ENCODE results near the gene PPP2R2C.

The PPP2R2C gene

DNA sequence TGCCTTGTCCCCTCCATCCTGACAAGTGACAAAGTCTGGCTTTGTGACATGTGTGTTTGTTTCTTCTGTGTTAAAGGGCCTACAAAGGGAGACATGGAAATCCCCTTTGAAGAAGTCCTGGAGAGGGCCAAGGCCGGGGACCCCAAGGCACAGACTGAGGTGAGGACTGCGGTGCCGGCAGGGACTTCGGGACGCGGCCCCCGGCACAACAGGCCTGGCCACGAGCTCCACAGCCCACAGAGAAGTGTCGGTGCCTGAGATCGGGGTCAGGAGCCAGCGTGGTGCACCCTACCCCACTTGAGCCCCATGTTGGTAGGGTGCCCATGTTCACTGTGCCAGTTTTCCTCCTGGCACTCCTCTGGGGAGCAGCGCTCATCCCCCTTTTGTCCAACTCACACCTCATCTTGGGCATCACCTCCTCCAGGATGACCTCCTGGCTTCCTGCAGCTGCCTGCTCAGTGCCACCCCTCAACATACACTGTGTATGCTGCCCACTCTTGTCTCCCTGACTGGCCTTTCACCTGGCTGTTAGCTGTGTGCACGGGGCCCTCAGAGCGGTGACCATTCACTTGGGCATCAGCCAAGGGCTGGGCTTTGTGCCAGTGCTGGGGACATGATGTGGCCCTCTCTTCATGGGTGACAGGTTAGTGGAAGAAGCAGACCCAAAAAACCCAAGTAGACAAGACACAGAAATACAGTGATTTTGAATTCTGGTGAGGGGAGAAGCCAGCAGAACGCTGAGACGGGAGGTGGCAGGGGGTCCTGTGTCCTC lies 185.2 kb downstream of the PPP2R2C start:
- Histone ChIP-seq H3K36me3 (ENCODE audit: control insufficient read depth, insufficient read depth, low read length) (peaks cover 43% of the 10 kb centered on the region), H3K4me1 (ENCODE audit: control insufficient read depth, insufficient read depth, low read length) (no peaks in the 10 kb centered on the region), H3K9ac (ENCODE audit: low read depth, low read length) (no peak overlapping the region), H3K4me3 (ENCODE audit: low read depth, low read length) (no peak overlapping the region), H3K27ac (ENCODE audit: low read depth, low read length) (no peak overlapping the region), H3K27me3 (ENCODE audit: control insufficient read depth, insufficient read depth, low read length) (no peaks in the 10 kb centered on the region), H3K9me3 (ENCODE audit: control insufficient read depth, insufficient read depth, low read length) (no peaks in the 10 kb centered on the region)

DNA sequence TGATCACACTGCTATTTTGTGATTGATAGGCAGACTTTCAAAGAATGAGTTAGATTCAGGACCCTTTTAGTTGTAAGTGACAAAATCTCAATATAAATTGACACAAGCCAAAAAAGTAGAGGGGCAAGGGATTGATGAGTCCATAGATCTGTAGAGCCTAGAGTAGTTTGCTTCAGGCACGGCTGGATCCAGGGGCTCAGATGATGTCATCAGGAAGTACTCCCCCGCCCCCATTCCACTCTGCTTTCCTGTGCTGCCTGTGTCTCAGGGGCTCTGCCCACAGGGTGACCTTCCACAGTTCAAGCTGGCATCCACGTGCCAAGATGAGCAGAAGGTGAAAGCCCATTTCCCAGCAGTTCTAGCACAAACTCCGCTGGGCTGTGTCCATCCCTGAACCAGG lies 189.1 kb downstream of the PPP2R2C start:
- H3K9me3 ChIP-seq (ENCODE audit: control insufficient read depth, insufficient read depth, low read length), result no peaks in the 10 kb centered on the region
- H3K27me3 ChIP-seq (ENCODE audit: control insufficient read depth, insufficient read depth, low read length), result no peaks in the 10 kb centered on the region

GRCh38 chr4:6282314-6282771 lies 190.1 kb downstream of the PPP2R2C start:
- H3K4me1 ChIP-seq (ENCODE audit: control insufficient read depth, insufficient read depth, low read length), result no peaks in the 10 kb centered on the region
- H3K9me3 ChIP-seq (ENCODE audit: control insufficient read depth, insufficient read depth, low read length), result no peaks in the 10 kb centered on the region
- H3K36me3 ChIP-seq (ENCODE audit: control insufficient read depth, insufficient read depth, low read length), result peaks cover 30% of the 10 kb centered on the region
- no peak overlapping the region for H3K9ac ChIP-seq (ENCODE audit: low read depth, low read length)
- no peak overlapping the region for H3K4me3 ChIP-seq (ENCODE audit: low read depth, low read length)
- H3K27ac ChIP-seq (ENCODE audit: low read depth, low read length), result no peak overlapping the region
- no peaks in the 10 kb centered on the region for H3K27me3 ChIP-seq (ENCODE audit: control insufficient read depth, insufficient read depth, low read length)

More for the DNA sequence above, 189.1 kb downstream of the PPP2R2C start:
- H3K4me3 ChIP-seq (ENCODE audit: low read depth, low read length), result no peak overlapping the region
- H3K4me1 ChIP-seq (ENCODE audit: control insufficient read depth, insufficient read depth, low read length), result no peaks in the 10 kb centered on the region
- peaks cover 27% of the 10 kb centered on the region for H3K36me3 ChIP-seq (ENCODE audit: control insufficient read depth, insufficient read depth, low read length)
- no peak overlapping the region for H3K9ac ChIP-seq (ENCODE audit: low read depth, low read length)
- H3K27ac ChIP-seq (ENCODE audit: low read depth, low read length), result no peak overlapping the region

GRCh38 chr4:6281436-6282313 lies 190.7 kb downstream of the PPP2R2C start:
- Histone ChIP-seq H3K4me3 (ENCODE audit: low read depth, low read length) (no peak overlapping the region), H3K27me3 (ENCODE audit: control insufficient read depth, insufficient read depth, low read length) (no peaks in the 10 kb centered on the region), H3K27ac (ENCODE audit: low read depth, low read length) (no peak overlapping the region), H3K9ac (ENCODE audit: low read depth, low read length) (no peak overlapping the region), H3K4me1 (ENCODE audit: control insufficient read depth, insufficient read depth, low read length) (no peaks in the 10 kb centered on the region), H3K36me3 (ENCODE audit: control insufficient read depth, insufficient read depth, low read length) (peaks cover 23% of the 10 kb centered on the region; the same call in 1 of the 2 replicates), H3K9me3 (ENCODE audit: control insufficient read depth, insufficient read depth, low read length) (no peaks in the 10 kb centered on the region)

GRCh38 chr4:6280365-6280996 lies 191.9 kb downstream of the PPP2R2C start:
- Histone ChIP-seq H3K27me3 (ENCODE audit: control insufficient read depth, insufficient read depth, low read length) (no peaks in the 10 kb centered on the region), H3K27ac (ENCODE audit: low read depth, low read length) (no peak overlapping the region), H3K9me3 (ENCODE audit: control insufficient read depth, insufficient read depth, low read length) (no peaks in the 10 kb centered on the region), H3K9ac (ENCODE audit: low read depth, low read length) (no peak overlapping the region), H3K4me3 (ENCODE audit: low read depth, low read length) (no peak overlapping the region), H3K36me3 (ENCODE audit: control insufficient read depth, insufficient read depth, low read length) (peaks cover 18% of the 10 kb centered on the region; the same call in 1 of the 2 replicates), H3K4me1 (ENCODE audit: control insufficient read depth, insufficient read depth, low read length) (no peaks in the 10 kb centered on the region)

DNA sequence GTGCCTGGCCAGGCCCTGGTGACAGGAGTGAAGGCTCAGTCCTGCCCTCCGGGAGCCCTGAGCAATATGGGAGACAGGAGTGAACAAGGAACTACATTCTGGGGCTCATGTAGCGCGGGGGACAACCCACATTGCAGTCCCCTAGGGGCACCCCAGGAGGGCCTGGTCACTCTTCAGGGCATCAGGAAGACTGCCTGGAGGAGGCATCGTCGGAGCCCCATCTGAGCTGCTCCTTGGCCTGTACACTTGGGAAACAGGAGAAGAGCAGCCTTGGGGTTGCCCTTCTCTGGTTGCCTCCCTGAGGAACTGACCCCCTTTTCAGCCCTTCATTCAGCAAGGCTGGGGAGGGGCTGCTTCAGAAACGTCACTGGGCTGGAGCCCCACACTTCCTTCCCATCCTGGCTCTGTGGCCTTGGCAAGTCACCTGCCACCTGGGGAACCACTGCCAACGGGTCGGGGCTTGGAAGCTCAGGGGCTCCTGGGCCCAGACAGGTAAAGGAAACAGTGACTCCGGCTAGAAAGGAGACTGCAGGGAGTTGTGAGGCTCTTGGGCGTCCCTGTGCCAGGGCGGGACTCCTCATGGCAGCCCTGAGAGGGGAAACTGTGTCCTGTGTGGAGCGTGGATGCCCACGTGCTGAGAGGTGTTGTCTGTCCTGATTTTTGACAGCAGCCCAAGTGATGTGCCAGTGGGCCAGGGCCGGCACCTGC lies 192.7 kb downstream of the PPP2R2C start:
- Histone ChIP-seq H3K4me3 (ENCODE audit: low read depth, low read length) (no peak overlapping the region), H3K36me3 (ENCODE audit: control insufficient read depth, insufficient read depth, low read length) (peaks cover 18% of the 10 kb centered on the region; the same call in 1 of the 2 replicates), H3K9ac (ENCODE audit: low read depth, low read length) (no peak overlapping the region), H3K27ac (ENCODE audit: low read depth, low read length) (no peak overlapping the region), H3K27me3 (ENCODE audit: control insufficient read depth, insufficient read depth, low read length) (no peaks in the 10 kb centered on the region), H3K4me1 (ENCODE audit: control insufficient read depth, insufficient read depth, low read length) (0 out of 2 replicates have a peak, but pooled peaks cover 5% of the 10 kb centered on the region), H3K9me3 (ENCODE audit: control insufficient read depth, insufficient read depth, low read length) (no peaks in the 10 kb centered on the region)

DNA sequence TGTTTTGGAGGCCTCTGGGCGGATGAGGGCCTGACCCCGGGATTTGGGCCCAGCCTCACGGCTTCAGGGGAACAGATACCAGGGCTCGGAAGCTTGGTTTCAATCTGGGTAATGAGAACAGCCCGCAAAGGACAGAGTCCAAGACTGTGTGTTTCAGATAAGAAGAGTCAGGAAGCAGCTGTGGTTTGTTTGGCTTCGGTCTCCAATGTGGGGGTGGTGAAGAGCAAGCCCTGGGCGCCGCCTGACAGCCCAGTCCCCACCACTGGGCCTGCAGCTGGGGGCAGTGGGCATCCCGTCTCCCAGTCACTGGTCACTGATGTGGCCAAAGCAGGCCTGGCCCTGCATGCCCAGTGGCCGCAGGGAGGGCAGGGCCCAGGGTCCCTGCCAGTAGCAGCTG lies 193.6 kb downstream of the PPP2R2C start:
- Histone ChIP-seq H3K4me3 (ENCODE audit: low read depth, low read length) (no peak overlapping the region), H3K36me3 (ENCODE audit: control insufficient read depth, insufficient read depth, low read length) (peaks cover 18% of the 10 kb centered on the region; the same call in 1 of the 2 replicates), H3K9ac (ENCODE audit: low read depth, low read length) (no peak overlapping the region), H3K27ac (ENCODE audit: low read depth, low read length) (no peak overlapping the region), H3K27me3 (ENCODE audit: control insufficient read depth, insufficient read depth, low read length) (no peaks in the 10 kb centered on the region), H3K4me1 (ENCODE audit: control insufficient read depth, insufficient read depth, low read length) (peaks cover 11% of the 10 kb centered on the region), H3K9me3 (ENCODE audit: control insufficient read depth, insufficient read depth, low read length) (no peaks in the 10 kb centered on the region)

DNA sequence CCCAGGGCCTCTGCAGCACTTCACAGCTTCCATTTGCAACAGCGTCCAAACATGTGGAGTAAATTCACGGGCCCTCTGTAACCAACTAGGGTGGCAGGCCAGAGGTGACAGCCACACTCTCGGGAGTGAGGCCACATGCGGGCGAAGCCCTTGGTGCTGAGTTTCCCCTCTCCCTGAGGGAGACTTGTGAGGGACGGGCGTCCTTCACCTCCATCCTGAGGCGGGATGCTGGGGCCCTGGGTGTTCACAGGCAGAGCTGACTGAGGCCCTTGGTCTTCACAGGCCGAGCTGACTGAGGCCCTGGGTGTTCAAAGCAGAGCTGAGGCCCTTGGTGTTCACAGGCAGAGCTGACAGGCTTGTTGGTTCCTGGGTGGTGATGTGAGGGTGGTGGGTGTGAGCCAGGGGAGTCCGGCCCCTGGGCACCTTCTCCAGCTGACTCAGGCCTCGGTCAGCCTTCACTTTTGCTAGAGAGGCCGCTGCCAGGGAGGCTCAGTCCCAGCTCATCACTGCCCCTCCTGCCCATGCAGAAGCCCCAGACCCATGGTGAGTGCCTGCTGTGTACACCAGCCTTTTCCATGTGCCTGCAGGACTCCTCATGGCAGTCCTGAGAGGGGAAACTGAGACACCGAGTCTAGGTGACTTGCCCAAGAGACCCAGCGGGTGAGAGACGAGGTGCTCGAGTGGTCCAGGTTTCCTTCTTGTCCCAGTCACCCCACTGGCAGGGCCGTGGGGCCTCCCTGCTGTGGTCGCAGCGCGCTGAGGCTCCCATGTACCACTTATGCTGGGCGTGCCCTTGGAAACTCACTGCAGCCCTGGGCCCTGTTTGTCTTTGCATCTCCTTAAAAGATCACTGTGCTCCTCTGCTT lies 194.2 kb downstream of the PPP2R2C start:
- Histone ChIP-seq H3K9ac (ENCODE audit: low read depth, low read length) (no peak overlapping the region), H3K27me3 (ENCODE audit: control insufficient read depth, insufficient read depth, low read length) (no peaks in the 10 kb centered on the region), H3K4me1 (ENCODE audit: control insufficient read depth, insufficient read depth, low read length) (peaks cover 11% of the 10 kb centered on the region), H3K27ac (ENCODE audit: low read depth, low read length) (no peak overlapping the region), H3K36me3 (ENCODE audit: control insufficient read depth, insufficient read depth, low read length) (peaks cover 18% of the 10 kb centered on the region; the same call in 1 of the 2 replicates), H3K4me3 (ENCODE audit: low read depth, low read length) (no peak overlapping the region), H3K9me3 (ENCODE audit: control insufficient read depth, insufficient read depth, low read length) (no peaks in the 10 kb centered on the region)

- no peaks in the 10 kb centered on the region for H3K27me3 ChIP-seq (ENCODE audit: control insufficient read depth, insufficient read depth, low read length)
Measured at GRCh38 chr4:6277139-6277802, 195.1 kb downstream of the PPP2R2C start.

More at GRCh38 chr4:6277139-6277802, 195.1 kb downstream of the PPP2R2C start:
- Histone ChIP-seq H3K36me3 (ENCODE audit: control insufficient read depth, insufficient read depth, low read length) (peaks cover 20% of the 10 kb centered on the region), H3K4me3 (ENCODE audit: low read depth, low read length) (no peak overlapping the region), H3K4me1 (ENCODE audit: control insufficient read depth, insufficient read depth, low read length) (peaks cover 11% of the 10 kb centered on the region), H3K27ac (ENCODE audit: low read depth, low read length) (no peak overlapping the region), H3K9ac (ENCODE audit: low read depth, low read length) (no peak overlapping the region), H3K9me3 (ENCODE audit: control insufficient read depth, insufficient read depth, low read length) (no peaks in the 10 kb centered on the region)

Data from HUES48 (cell line).